Adrenal gland (tissue), 5 donors: Measurements from ENCODE around the gene WDR20.

Experiments
- POLR2A ChIP-seq, 2 donors: fragments of 450-650 bp; IDR thresholded peaks; one replicate each; pipeline ENCODE4 v1.6.1; 2017; ENCODE audit warnings: antibody characterized with exemption in 2 of 2, mild to moderate bottlenecking in 2 of 2, moderate library complexity in 1 of 2
- TF ChIP-seq, protein P1 (sequence below), 6 experiments: fragments of 450-650 bp in 4 of 6; fragments of 200-600 bp in 2 of 6; sonication (generic) in 1 of 6; IDR thresholded peaks; 1 replicate in 5 of 6; 2 replicates in 1 of 6; pipeline versions ENCODE4 v1.5.1 to v1.8.0; 2016 to 2021; ENCODE audit warnings: antibody characterized with exemption in 6 of 6, mild to moderate bottlenecking in 2 of 6, moderate library complexity in 1 of 6
- donor health status: DM: no; HTN: no; CAD: no.

DNA sequence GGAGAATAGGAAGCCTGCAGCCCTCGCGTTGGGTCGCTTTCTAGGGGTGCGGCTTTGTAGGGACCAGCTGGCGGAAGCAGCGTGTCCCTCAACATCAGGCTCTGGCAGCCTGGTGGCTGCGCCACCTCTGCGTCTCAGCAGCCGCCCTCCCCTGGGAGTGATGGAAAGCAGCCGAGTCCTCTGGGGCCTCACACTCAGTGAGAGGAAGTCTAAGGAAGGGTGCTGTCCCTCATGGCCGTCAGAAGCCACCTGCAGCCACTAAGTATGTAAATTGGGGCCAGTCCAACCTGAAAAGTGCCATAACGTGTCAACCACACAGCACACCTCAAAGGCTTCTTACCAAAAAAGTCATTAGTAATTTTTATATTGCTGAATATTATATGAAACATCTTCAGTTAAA is 80.3 kb downstream of the WDR20 start:
- no peak for TF ChIP-seq POLR2A (IDR thresholded peaks at IDR 0.05)
- TF ChIP-seq, protein P1, sequence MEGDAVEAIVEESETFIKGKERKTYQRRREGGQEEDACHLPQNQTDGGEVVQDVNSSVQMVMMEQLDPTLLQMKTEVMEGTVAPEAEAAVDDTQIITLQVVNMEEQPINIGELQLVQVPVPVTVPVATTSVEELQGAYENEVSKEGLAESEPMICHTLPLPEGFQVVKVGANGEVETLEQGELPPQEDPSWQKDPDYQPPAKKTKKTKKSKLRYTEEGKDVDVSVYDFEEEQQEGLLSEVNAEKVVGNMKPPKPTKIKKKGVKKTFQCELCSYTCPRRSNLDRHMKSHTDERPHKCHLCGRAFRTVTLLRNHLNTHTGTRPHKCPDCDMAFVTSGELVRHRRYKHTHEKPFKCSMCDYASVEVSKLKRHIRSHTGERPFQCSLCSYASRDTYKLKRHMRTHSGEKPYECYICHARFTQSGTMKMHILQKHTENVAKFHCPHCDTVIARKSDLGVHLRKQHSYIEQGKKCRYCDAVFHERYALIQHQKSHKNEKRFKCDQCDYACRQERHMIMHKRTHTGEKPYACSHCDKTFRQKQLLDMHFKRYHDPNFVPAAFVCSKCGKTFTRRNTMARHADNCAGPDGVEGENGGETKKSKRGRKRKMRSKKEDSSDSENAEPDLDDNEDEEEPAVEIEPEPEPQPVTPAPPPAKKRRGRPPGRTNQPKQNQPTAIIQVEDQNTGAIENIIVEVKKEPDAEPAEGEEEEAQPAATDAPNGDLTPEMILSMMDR (IDR thresholded peaks at IDR 0.05), result no peak
